ENCODE data around the gene ELOVL1. TPM values are rescaled to one million over a fixed set of nuclear protein-coding genes. Genes with fewer than 3 reads are reported as not detected.
A peak's percentile ranks its signal among the peaks of the same experiment; 100 is the strongest.

The ELOVL1 gene
- total RNA-seq, 1 donor from 2014 or later: 93.8 TPM

GRCh38 chr1:43363283-43363934 lies 4.4 kb downstream of the ELOVL1 start:
- Histone ChIP-seq H3K36me3 (ENCODE audit: control insufficient read depth, insufficient read depth, low read length) (no peaks in the 10 kb centered on the region), H3K27me3 (ENCODE audit: control insufficient read depth, insufficient read depth, low read length) (no peaks in the 10 kb centered on the region), H3K4me3 (ENCODE audit: low read depth, low read length) (no peak overlapping the region)
- TF ChIP-seq CTCF (IDR thresholded peaks at IDR 0.05; ENCODE audit: insufficient read depth, low read length, poor library complexity, severe bottlenecking): no peak
- no peak for DNase-seq (ENCODE audit: low read depth)

GRCh38 chr1:43360616-43361015 lies 7.2 kb downstream of the ELOVL1 start:
- TF ChIP-seq CTCF (IDR thresholded peaks at IDR 0.05; ENCODE audit: insufficient read depth, low read length, poor library complexity, severe bottlenecking): no peak
- H3K4me3 ChIP-seq (ENCODE audit: low read depth, low read length): peak overlapping the region; percentile 60
- H3K36me3 ChIP-seq (ENCODE audit: control insufficient read depth, insufficient read depth, low read length): no peaks in the 10 kb centered on the region
- no peaks in the 10 kb centered on the region for H3K27me3 ChIP-seq (ENCODE audit: control insufficient read depth, insufficient read depth, low read length)
- DNase-seq (ENCODE audit: low read depth): no peak

- H3K4me3 ChIP-seq (ENCODE audit: low read depth, low read length): peak overlapping the region; percentile 60
These were observed 8.1 kb downstream of the ELOVL1 start for GRCh38 chr1:43359696-43360095.

GRCh38 chr1:43358746-43359693 lies 8.8 kb downstream of the ELOVL1 start, which contains the start of gene CDC20:
Gene CDC20 (plus strand): TSS chr1:43358981. CDS start chr1:43359216, 235 bp downstream.
- TF ChIP-seq CTCF (IDR thresholded peaks at IDR 0.05; ENCODE audit: insufficient read depth, low read length, poor library complexity, severe bottlenecking): no peak
- no peaks in the 10 kb centered on the region for H3K36me3 ChIP-seq (ENCODE audit: control insufficient read depth, insufficient read depth, low read length)
- peak; percentile 69 for DNase-seq (ENCODE audit: low read depth)
- no peaks in the 10 kb centered on the region for H3K27me3 ChIP-seq (ENCODE audit: control insufficient read depth, insufficient read depth, low read length)
- peak within 1 kb of the TSS; percentile 64 for H3K4me3 ChIP-seq (ENCODE audit: low read depth, low read length)

More at GRCh38 chr1:43359696-43360095, 8.1 kb downstream of the ELOVL1 start:
- Histone ChIP-seq H3K36me3 (ENCODE audit: control insufficient read depth, insufficient read depth, low read length) (no peaks in the 10 kb centered on the region), H3K27me3 (ENCODE audit: control insufficient read depth, insufficient read depth, low read length) (no peaks in the 10 kb centered on the region)
- no peak for TF ChIP-seq CTCF (IDR thresholded peaks at IDR 0.05; ENCODE audit: insufficient read depth, low read length, poor library complexity, severe bottlenecking)
- DNase-seq (ENCODE audit: low read depth): no peak

- no peak for DNase-seq (ENCODE audit: low read depth)
- Histone ChIP-seq H3K4me3 (ENCODE audit: low read depth, low read length) (peak overlapping the region; percentile 64), H3K36me3 (ENCODE audit: control insufficient read depth, insufficient read depth, low read length) (no peaks in the 10 kb centered on the region), H3K27me3 (ENCODE audit: control insufficient read depth, insufficient read depth, low read length) (no peaks in the 10 kb centered on the region)
- peak; percentile 69 for TF ChIP-seq CTCF (IDR thresholded peaks at IDR 0.05; ENCODE audit: insufficient read depth, low read length, poor library complexity, severe bottlenecking)
These were observed 9.6 kb downstream of the ELOVL1 start for GRCh38 chr1:43358121-43358745.

Data from kidney epithelial cell (primary cell).